22Rv1 (cell line): Measurements from ENCODE around the gene EPGN.

Experiments used
- H3K27ac ChIP-seq: fragments of 450-650 bp; 2 replicates; pipeline ENCODE4 v1.5.1; 2017
- CTCF ChIP-seq: fragments of 450-650 bp; IDR thresholded peaks from 2 replicates; pipeline ENCODE4 v1.5.1; 2017; ENCODE audit warnings: mild to moderate bottlenecking
- ZFX ChIP-seq: fragments of 450-650 bp; IDR thresholded peaks from 2 replicates; pipeline ENCODE4 v1.6.1; 2017; ENCODE audit warnings: antibody characterized with exemption, borderline replicate concordance

EPGN gene

GRCh38 chr4:74308215-74308614 is at the start of gene EPGN:
EPGN (plus strand) TSS chr4:74308470; CDS start chr4:74308534, 64 bp downstream.
- H3K27ac ChIP-seq, result no peak within 1 kb of the TSS
- TF ChIP-seq ZFX (no peak), CTCF (no peak)

GRCh38 chr4:74258963-74259362 is 49.3 kb upstream of the EPGN start:
- no peak overlapping the region for H3K27ac ChIP-seq
- TF ChIP-seq ZFX (no peak), CTCF (no peak)

- no peak overlapping the region for H3K27ac ChIP-seq
- TF ChIP-seq CTCF (no peak), ZFX (no peak)
These were observed 48.2 kb upstream of the EPGN start for GRCh38 chr4:74260036-74260435.

GRCh38 chr4:74262522-74262921 is 45.7 kb upstream of the EPGN start:
- H3K27ac ChIP-seq, result no peak overlapping the region
- TF ChIP-seq CTCF, result no peak
- TF ChIP-seq ZFX, result no peak

GRCh38 chr4:74263551-74263950 is 44.7 kb upstream of the EPGN start:
- no peak overlapping the region for H3K27ac ChIP-seq
- TF ChIP-seq CTCF (no peak), ZFX (no peak)

GRCh38 chr4:74266081-74266480 is 42.2 kb upstream of the EPGN start:
- H3K27ac ChIP-seq, result no peak overlapping the region
- TF ChIP-seq CTCF (no peak), ZFX (no peak)

- no peak for TF ChIP-seq ZFX
- no peak for TF ChIP-seq CTCF
- H3K27ac ChIP-seq, result no peak overlapping the region
These were observed 40.2 kb upstream of the EPGN start for GRCh38 chr4:74267998-74268606.
